Common myeloid progenitor, CD34-positive (primary cell): Measurements from ENCODE around the gene MGARP.
A peak's percentile ranks its signal among the peaks of the same experiment; 100 is the strongest.

Experiments
- CTCF ChIA-PET: fragments of 350-600 bp; sonication (Branson Sonifier 250); formaldehyde crosslinking; loops from one replicate; lab custom pipeline; 2021; ENCODE audit warnings: antibody characterized with exemption; lab: Charles Lee
- POLR2A ChIA-PET: fragments of 350-600 bp; sonication (Branson Sonifier 250); formaldehyde crosslinking; loops from one replicate; lab custom pipeline; 2021; ENCODE audit warnings: antibody characterized with exemption; lab: Charles Lee
- DNase-seq, 3 donors: peaks; one replicate each; pipeline versions ENCODE4 v3.0.0 to v3.0.0-alpha.2; 2013
- H3K27ac ChIP-seq, 2 experiments: 1 replicate in 1 of 2; 2 replicates in 1 of 2; pipeline ENCODE4 v1.7.0; 2013; ENCODE audit warnings: inconsistent platforms in 2 of 2, low read length in 2 of 2, mild to moderate bottlenecking in 2 of 2, low read depth in 1 of 2, moderate library complexity in 1 of 2; ENCODE audit not compliant: severe bottlenecking in 2 of 2, insufficient read depth in 1 of 2, poor library complexity in 1 of 2
- H3K27me3 ChIP-seq, 5 experiments: replicated peaks in 2 of 5; 1 replicate in 3 of 5; 2 replicates in 2 of 5; pipeline versions ENCODE4 v1.6.1 to v1.7.0; 2013; ENCODE audit warnings: low read length in 4 of 5, mild to moderate bottlenecking in 2 of 5, moderate library complexity in 2 of 5, inconsistent platforms in 1 of 5; ENCODE audit not compliant: insufficient read depth in 5 of 5, control insufficient read depth in 4 of 5
- H3K36me3 ChIP-seq, 4 experiments: 1 replicate in 2 of 4; 2 replicates in 2 of 4; pipeline versions ENCODE4 v1.6.1 to v1.7.0; 2013; ENCODE audit warnings: low read length in 3 of 4, control low read depth in 1 of 4, mild to moderate bottlenecking in 1 of 4; ENCODE audit not compliant: control insufficient read depth in 4 of 4, insufficient read depth in 4 of 4
- H3K4me1 ChIP-seq, 4 experiments: 1 replicate in 3 of 4; 2 replicates in 1 of 4; pipeline versions ENCODE4 v1.6.1 to v1.7.1; 2013; ENCODE audit warnings: low read length in 3 of 4, mild to moderate bottlenecking in 3 of 4, control low read depth in 1 of 4, inconsistent platforms in 1 of 4, moderate library complexity in 1 of 4; ENCODE audit not compliant: control insufficient read depth in 4 of 4, insufficient read depth in 4 of 4; ENCODE audit errors: control extremely low read depth in 1 of 4
- H3K4me3 ChIP-seq, 7 experiments: 1 replicate in 4 of 7; 2 replicates in 3 of 7; pipeline versions ENCODE4 v1.5.1 to v1.7.0; 2013; ENCODE audit warnings: mild to moderate bottlenecking in 7 of 7, low read length in 6 of 7, moderate library complexity in 6 of 7, inconsistent platforms in 2 of 7, low read depth in 2 of 7, control low read depth in 1 of 7; ENCODE audit not compliant: insufficient read depth in 4 of 7, control insufficient read depth in 1 of 7; ENCODE audit errors: extremely low read depth in 1 of 7
- H3K9me3 ChIP-seq, 5 experiments: 1 replicate in 4 of 5; 2 replicates in 1 of 5; pipeline versions ENCODE4 v1.6.1 to v1.7.1; 2013; ENCODE audit warnings: low read length in 4 of 5, mild to moderate bottlenecking in 2 of 5, inconsistent platforms in 1 of 5, low read depth in 1 of 5, moderate library complexity in 1 of 5; ENCODE audit not compliant: control insufficient read depth in 4 of 5, insufficient read depth in 2 of 5; ENCODE audit errors: control extremely low read depth in 1 of 5
- WGBS: methylation state at CpG from one replicate; pipeline ENCODE4 v1.1.5; 2013; ENCODE audit not compliant: insufficient coverage; 5-methylcytosine and 5-hydroxymethylcytosine counted together

MGARP gene

DNA sequence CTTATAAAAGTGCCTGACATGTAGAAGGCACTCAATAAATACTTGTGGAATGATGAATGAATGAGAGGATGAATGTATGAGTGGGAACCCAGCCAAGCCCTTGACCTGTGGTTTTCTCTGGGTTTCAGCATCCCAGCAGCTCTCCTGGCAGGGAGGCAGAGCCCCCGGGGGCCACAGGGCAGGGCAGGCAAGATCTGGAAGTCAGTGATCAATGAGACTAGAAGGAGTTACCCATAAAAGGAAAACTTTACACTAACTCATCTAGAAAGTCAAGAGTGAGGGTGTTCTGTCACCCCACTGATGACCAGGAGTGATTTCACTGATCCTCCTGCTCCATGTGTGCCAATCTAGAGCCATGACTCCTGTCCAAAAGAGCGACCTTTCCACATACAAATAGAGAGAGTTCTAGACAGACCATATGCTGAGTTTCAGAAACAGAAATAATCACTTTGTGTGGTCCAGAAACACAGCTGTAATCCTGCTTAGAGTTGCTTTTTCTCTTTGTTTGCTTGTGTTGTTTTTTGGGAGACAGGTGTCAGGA, 37.4 kb downstream of the MGARP start:
- Histone ChIP-seq H3K9me3 (peaks cover 0 to 6% (median 1%) of the 10 kb centered on the region in 5 experiments), H3K27me3 (no peaks in the 10 kb centered on the region), H3K4me3 (no peak overlapping the region), H3K36me3 (no peaks in the 10 kb centered on the region), H3K4me1 (peaks cover 0 to 4% (median 0%) of the 10 kb centered on the region in 4 experiments), H3K27ac (no peak overlapping the region)
- CTCF ChIA-PET, result interaction anchor here (1.0 to 1.2 kb wide), 2 partner anchors 39 to 53 kb away, joined by 3 to 5 read pairs; no protein-coding TSS in a partner anchor
- 80% methylated on average over 1 of the region's 2 CpGs for WGBS
- POLR2A ChIA-PET, result no interaction called here
- DNase-seq, result no peak

GRCh38 chr4:139241784-139242151, 38.3 kb downstream of the MGARP start:
- DNase-seq, result no peak
- ChIA-PET POLR2A (no interaction called here), CTCF (interaction anchor here (0.6 to 1.0 kb wide), 2 partner anchors 38 to 53 kb away, joined by 4 read pairs; no protein-coding TSS in a partner anchor)
- Histone ChIP-seq H3K27me3 (no peaks in the 10 kb centered on the region), H3K36me3 (no peaks in the 10 kb centered on the region), H3K27ac (no peak overlapping the region), H3K9me3 (peaks cover 0 to 6% (median 1%) of the 10 kb centered on the region in 5 experiments), H3K4me1 (peaks cover 0 to 4% (median 0%) of the 10 kb centered on the region in 4 experiments), H3K4me3 (no peak overlapping the region)
- 97% methylated on average over 6 of the region's 12 CpGs for WGBS

- DNase-seq, result no peak
- Histone ChIP-seq H3K9me3 (peaks cover 0 to 6% (median 1%) of the 10 kb centered on the region in 5 experiments), H3K27ac (no peak overlapping the region), H3K36me3 (no peaks in the 10 kb centered on the region), H3K4me3 (no peak overlapping the region), H3K4me1 (peaks cover 0 to 4% (median 0%) of the 10 kb centered on the region in 4 experiments), H3K27me3 (no peaks in the 10 kb centered on the region)
- CTCF ChIA-PET, result interaction anchor here (0.6 to 1.0 kb wide), 2 partner anchors 38 to 52 kb away, joined by 4 read pairs; no protein-coding TSS in a partner anchor
- POLR2A ChIA-PET, result interaction anchor here (0.6 kb wide), 1 partner anchor 48 kb away, joined by 3 read pairs; no protein-coding TSS in a partner anchor
- WGBS, result 97% methylated on average over 5 of the region's 11 CpGs
Observed at GRCh38 chr4:139241086-139241783, 38.8 kb downstream of the MGARP start.

GRCh38 chr4:139239127-139239772, 40.8 kb downstream of the MGARP start:
- no peaks in the 10 kb centered on the region for H3K27me3 ChIP-seq
- H3K36me3 ChIP-seq, result no peaks in the 10 kb centered on the region
- no peak for DNase-seq
- peaks cover 0 to 6% (median 1%) of the 10 kb centered on the region in 5 experiments for H3K9me3 ChIP-seq
- ChIA-PET POLR2A (interaction anchor here (0.6 kb wide), 1 partner anchor 10 kb away, joined by 5 read pairs; no protein-coding TSS in a partner anchor), CTCF (no interaction called here)
- no peak overlapping the region for H3K4me3 ChIP-seq
- H3K27ac ChIP-seq, result no peak overlapping the region
- peaks cover 0 to 4% (median 0%) of the 10 kb centered on the region in 4 experiments for H3K4me1 ChIP-seq
- 90% methylated on average over 5 of the region's 7 CpGs for WGBS

DNA sequence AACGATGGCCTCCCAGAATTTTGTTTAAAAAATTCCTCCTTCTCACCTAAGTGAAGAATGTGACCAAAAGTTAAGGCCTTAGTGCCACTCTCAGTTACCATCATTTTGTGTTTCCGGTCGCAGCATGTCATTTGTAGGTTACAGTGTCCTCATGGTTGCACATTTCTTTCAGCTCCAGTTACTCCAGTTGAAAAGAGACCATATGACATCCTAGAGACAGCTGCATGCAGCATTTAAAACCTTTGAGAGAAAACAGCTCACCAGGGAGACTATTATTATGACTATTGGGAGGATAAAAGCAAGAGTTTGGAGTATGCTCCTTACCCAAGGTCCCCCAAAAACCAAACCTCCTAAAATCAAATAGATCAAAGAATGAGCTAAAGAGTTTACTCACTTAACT, 45.8 kb downstream of the MGARP start:
- H3K4me3 ChIP-seq, result no peak overlapping the region
- H3K36me3 ChIP-seq, result no peaks in the 10 kb centered on the region
- ChIA-PET CTCF (interaction anchor here (0.8 to 4.4 kb wide), 4 partner anchors 10 to 204 kb away, joined by 3 to 19 read pairs (median 5); no protein-coding TSS in a partner anchor), POLR2A (no interaction called here)
- 87% methylated on average over 3 of the region's 3 CpGs for WGBS
- H3K9me3 ChIP-seq, result peaks cover 0 to 2% (median 0%) of the 10 kb centered on the region in 5 experiments
- peaks cover 0 to 4% (median 0%) of the 10 kb centered on the region in 4 experiments for H3K4me1 ChIP-seq
- H3K27ac ChIP-seq, result no peak overlapping the region
- H3K27me3 ChIP-seq, result no peaks in the 10 kb centered on the region
- DNase-seq, result no peak

- H3K4me1 ChIP-seq, result peaks cover 0 to 8% (median 0%) of the 10 kb centered on the region in 4 experiments
- H3K36me3 ChIP-seq, result no peaks in the 10 kb centered on the region
- no peaks in the 10 kb centered on the region for H3K27me3 ChIP-seq
- no peaks in the 10 kb centered on the region for H3K9me3 ChIP-seq
- H3K27ac ChIP-seq, result no peak overlapping the region
- no CpG with 5 or more reads among the region's 3 CpGs for WGBS
- POLR2A ChIA-PET, result no interaction called here
- peak; percentile 48 to 72 (median 71) for DNase-seq
- CTCF ChIA-PET, result interaction anchor here (2.2 to 3.2 kb wide), 3 partner anchors 10 to 71 kb away, joined by 7 to 14 read pairs (median 11); partner anchors contain the start of gene NAA15
- H3K4me3 ChIP-seq, result no peak overlapping the region
Observed at GRCh38 chr4:139229534-139230039, 50.4 kb downstream of the MGARP start.
